SU-DHL-6 (cell line): Measurements from ENCODE around the gene MAPK13.

Experiments
- EZH2phosphoT487 ChIP-seq: fragments of 200-600 bp; sonication (generic), shearing (Covaris generic); conservative IDR thresholded peaks from 2 replicates; pipeline ENCODE4 v1.6.1; 2018; ENCODE audit warnings: mild to moderate bottlenecking, antibody characterized with exemption, low read length, moderate library complexity, mixed read lengths
- TF ChIP-seq, protein P1 (sequence below): fragments of 200-600 bp; sonication (generic); IDR thresholded peaks from one replicate; pipeline ENCODE4 v1.5.1; 2017; ENCODE audit warnings: antibody characterized with exemption, mild to moderate bottlenecking, low read length, moderate library complexity; ENCODE audit not compliant: insufficient read depth, poor library complexity, severe bottlenecking

- TF ChIP-seq, protein P1, sequence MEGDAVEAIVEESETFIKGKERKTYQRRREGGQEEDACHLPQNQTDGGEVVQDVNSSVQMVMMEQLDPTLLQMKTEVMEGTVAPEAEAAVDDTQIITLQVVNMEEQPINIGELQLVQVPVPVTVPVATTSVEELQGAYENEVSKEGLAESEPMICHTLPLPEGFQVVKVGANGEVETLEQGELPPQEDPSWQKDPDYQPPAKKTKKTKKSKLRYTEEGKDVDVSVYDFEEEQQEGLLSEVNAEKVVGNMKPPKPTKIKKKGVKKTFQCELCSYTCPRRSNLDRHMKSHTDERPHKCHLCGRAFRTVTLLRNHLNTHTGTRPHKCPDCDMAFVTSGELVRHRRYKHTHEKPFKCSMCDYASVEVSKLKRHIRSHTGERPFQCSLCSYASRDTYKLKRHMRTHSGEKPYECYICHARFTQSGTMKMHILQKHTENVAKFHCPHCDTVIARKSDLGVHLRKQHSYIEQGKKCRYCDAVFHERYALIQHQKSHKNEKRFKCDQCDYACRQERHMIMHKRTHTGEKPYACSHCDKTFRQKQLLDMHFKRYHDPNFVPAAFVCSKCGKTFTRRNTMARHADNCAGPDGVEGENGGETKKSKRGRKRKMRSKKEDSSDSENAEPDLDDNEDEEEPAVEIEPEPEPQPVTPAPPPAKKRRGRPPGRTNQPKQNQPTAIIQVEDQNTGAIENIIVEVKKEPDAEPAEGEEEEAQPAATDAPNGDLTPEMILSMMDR = no peak
- no peak for TF ChIP-seq EZH2phosphoT487
These were observed 40.4 kb downstream of the MAPK13 start for GRCh38 chr6:36170704-36171103.
